T47D (cell line): ENCODE measurements around the gene SYTL1.

ENCODE experiments used
- DNase-seq, 2 experiments: peaks; one replicate each; pipeline versions ENCODE4 v3.0.0 to v3.0.0-alpha.2; 2011 to 2012; ENCODE audit warnings: low read depth in 1 of 2, low spot score in 1 of 2
- JUND ChIP-seq: IDR thresholded peaks from 2 replicates; pipeline ENCODE4 v1.6.1; 2012; ENCODE audit warnings: low read depth
- in situ Hi-C: cut with HindIII; loops from 2 replicates; pipeline ENCODE4 v1.10.0; 2016; ENCODE audit warnings: low sequenced_read_pairs, low pct_unique_long_range_greater_than_20kb

Gene SYTL1, protein sequence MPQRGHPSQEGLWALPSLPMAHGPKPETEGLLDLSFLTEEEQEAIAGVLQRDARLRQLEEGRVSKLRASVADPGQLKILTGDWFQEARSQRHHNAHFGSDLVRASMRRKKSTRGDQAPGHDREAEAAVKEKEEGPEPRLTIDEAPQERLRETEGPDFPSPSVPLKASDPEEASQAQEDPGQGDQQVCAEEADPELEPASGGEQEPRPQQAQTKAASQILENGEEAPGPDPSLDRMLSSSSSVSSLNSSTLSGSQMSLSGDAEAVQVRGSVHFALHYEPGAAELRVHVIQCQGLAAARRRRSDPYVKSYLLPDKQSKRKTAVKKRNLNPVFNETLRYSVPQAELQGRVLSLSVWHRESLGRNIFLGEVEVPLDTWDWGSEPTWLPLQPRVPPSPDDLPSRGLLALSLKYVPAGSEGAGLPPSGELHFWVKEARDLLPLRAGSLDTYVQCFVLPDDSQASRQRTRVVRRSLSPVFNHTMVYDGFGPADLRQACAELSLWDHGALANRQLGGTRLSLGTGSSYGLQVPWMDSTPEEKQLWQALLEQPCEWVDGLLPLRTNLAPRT

DNA sequence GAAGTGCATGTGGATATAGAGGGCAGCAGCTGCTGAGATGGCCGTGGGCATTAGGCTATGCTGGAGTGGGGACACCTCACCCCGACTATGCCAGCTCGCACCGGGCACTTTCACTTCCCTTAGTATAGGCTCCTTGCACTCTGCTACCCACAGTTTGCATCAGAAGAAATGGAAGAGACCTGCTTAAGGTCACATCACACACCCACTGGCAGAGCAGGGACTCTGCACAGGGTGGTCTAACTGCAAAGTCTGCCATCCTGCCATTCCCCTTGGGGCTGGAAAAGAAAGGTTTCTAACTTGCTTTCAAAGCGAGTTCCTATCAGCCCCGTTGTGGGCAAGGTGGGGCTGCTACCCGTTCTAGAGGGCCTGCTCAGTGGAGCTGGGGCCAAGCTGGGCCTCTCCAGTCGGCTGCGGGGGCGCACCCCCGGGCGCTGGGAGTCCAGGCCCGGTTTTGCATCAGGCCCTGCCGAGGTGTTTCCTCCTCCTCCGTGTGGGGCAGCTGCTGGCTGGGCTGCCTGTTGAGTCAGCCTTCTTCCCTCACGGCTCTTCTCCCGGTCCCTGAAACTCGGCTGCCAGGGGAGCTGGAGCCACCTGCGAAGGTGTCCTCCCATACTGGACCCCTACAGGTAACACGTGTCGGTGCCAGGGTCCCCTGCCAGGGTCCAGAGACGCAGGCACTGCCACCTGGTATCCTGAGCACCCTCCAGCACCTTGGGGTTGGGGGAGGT lies at the start of gene SYTL1:
Gene SYTL1, plus strand, starts transcription at position 498 of the 728 bp plus-strand sequence. CDS start 3,313 bp downstream, outside the sequence.
- peak; percentile 77 to 81 for DNase-seq
- 0 out of 2 replicates have a peak, but pooled peaks have one; percentile 6 for TF ChIP-seq JUND
- in situ Hi-C loops: no loop called here

DNA sequence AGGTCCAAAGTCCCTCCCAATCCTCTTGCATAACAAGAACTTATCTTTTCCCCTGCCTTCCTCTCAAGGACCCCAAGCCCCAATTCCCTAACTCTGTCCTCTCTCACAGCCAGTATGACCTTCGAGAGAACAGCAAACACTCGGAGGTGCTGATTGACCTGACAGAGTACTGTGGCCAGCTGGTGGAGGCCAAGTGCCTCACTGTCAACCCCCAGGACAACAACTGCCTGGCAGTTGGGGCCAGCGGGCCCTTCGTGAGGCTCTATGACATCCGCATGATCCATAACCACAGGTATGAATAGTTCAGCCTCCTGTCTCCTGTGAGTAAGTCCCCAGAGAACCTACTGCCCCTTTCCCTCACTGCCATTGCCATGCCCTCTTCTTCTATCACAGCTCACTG lies 49.7 kb upstream of the SYTL1 start:
- in situ Hi-C loops: no loop called here
- no peak for DNase-seq
- no peak for TF ChIP-seq JUND

DNA sequence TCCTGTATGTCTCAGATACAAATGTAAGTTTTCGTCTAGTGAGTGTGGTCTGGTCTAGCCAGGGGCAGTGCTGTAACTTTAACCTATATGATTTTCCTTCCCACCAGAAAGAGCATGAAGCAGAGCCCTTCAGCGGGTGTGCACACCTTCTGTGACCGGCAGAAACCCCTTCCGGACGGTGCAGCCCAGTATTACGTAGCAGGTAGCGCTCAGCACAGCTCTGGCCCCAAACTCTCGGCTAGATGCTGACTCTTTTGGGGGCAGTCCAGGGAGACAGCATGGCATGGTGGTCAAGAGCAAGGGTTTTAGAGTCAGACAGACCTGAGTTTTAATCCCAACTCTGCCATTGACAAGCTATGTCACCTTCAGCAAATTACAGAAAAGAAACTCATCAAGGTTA lies 47.9 kb upstream of the SYTL1 start:
- in situ Hi-C loops: no loop called here
- no peak for DNase-seq
- TF ChIP-seq JUND: no peak

DNA sequence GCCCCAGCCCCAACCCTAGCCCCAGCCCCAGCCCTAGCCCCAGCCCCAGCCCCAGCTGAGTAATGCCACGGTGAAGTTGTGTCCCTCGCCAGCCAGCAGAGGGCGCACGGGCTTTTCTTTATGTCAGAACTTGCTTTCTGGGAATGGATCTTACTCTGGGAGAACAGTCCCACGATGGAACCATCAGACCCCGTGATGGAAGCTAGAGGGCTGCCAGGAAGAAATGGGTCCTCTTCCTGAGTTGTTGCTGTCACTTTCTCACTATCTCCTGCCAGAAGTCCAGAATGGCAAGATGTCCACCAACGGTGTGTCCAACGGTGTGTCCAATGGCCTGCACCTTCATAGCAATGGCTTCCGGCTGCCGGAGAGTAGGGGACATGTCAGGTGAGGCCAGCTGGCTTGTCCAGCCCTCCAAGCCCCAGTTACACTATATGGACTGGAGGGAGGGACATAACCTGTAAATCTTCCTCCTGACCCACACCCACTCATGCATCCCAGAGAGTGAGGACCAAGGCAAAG lies 45.0 kb upstream of the SYTL1 start:
- in situ Hi-C loops: no loop called here
- no peak for TF ChIP-seq JUND
- peak; percentile 54 to 58 for DNase-seq

DNA sequence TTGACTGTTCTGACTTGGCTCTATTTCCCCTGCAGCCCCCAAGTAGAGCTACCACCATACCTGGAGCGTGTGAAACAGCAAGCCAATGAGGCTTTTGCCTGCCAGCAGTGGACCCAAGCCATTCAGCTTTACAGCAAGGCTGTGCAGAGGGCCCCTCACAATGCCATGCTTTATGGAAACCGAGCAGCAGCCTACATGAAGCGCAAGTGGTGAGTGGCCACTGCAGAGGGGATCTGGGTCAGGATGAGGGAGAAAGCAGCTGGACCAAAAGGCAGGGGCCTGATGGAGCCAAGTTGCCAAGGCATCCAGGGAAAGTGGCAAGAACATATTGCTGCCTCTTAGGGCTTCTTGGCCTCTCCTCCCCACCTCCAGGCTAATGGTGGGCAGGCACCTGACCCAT lies 43.9 kb upstream of the SYTL1 start:
- no peak for DNase-seq
- in situ Hi-C loops: no loop called here
- TF ChIP-seq JUND: no peak

DNA sequence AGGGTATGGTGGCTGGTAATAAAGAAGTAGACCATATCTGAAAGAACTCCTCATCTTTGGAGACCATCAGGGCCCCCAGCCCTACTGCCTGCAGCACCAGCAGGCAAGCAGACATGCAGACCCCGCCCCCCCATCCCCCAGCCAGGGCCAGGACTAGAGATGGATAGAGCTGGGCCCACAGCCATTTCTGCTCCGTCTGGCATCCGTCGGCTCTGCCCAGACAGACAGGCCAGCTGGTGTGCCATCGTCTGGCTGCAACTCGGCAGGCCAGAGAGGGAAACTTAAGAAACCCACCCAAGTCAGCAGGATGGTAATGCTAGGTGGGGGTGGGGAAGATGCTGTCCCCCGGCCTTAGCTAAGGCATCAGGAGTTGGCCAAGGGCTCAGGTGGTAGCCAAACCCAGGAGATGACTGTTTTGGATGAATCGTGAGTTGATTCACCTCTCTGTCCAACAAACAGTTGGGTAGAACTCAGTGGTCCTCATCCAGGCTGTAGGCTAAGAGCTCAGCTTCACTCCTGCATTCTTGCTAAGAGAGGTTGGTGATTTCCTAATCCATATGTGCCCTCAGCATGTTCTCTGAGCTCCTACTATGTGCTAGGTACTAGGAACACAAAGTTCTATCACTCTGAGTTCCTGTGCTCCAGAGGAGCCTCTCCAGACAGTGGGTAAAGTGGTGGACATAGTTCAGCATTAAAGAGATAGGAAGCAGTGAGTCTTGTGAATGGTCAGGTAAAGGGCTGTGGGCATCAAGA lies 43.0 kb upstream of the SYTL1 start:
- no peak for DNase-seq
- in situ Hi-C loops: no loop called here
- no peak for TF ChIP-seq JUND

DNA sequence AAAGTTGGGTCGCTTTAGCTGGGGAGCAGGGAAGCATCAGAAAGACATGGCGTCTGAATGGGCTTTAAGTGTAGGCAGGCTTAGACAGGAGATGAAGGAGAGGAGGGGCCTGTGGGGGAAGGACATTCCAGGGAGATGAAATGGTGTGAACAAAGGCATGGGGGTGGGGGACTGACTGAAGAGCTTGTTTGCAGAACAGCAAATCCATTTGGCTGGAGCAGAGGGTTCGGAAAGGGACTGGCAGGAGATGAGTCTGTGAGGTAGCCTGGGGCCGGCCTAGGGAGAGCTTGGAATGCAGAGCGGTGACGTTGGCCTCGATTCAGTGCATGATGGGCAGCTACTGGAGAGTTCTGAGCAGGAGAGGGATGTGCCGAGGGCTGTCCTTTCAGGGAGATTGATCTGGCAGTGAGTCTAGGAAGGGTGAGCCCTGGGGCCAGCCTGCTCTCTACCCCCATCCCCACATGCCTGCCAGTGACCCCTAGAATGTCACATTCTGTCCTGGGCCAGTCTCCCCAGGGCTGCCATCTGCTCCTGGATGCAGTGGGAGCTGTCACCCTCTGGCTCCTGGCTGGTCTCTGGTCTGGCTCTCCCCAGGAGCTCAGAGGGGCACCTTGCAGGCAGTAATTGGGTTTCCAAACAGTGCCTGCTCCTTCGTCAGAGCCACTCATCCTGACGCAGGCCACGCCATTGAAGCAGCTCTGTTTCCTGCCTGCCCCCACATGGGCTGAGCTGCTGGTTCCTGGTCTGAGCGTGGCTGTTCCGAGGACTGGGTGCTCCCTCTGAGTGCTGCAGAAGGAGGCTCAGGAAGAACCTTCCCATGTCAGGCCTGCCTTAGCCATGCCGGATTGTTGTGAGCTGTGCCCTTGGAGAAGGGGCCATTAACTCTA lies 42.2 kb upstream of the SYTL1 start:
- DNase-seq: peak; percentile 69 to 93
- in situ Hi-C loops: no loop called here
- TF ChIP-seq JUND: no peak

DNA sequence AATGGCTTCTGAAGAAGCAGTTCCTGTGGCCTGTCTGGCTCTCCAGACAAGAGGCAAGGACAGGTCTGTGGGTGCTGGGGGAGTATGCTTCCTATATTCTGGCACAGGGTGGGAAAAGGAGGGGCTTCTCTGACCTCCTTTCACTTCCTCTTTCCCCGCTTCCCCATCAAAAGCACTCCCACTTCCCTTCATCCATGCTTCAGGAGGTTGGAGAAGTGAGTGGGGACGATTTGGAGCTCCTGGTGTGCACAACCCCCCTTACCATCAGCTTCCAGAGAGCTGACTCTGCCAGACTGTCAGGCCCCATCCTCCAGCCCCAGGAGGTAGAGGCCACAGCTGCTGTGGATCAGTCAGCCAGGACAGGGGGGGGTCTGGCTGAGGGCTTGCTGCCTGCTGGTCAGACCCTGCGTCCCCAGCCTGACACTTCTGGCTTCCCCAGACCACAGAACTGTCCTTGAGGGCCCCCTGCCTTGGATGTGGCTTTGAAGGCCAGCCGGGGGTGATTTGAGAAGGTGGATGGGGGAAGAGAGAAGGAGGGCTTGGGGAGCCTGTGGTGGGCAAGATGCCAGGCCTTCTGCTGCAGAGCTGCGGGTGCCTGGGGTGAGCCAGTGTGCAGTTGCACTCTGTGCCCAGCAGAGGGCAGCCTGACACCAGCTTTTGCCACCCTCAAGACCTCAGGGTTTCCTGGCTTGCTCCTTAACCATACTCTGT lies 41.3 kb upstream of the SYTL1 start:
- DNase-seq: peak; percentile 73 to 85
- no peak for TF ChIP-seq JUND
- in situ Hi-C loops: no loop called here

DNA sequence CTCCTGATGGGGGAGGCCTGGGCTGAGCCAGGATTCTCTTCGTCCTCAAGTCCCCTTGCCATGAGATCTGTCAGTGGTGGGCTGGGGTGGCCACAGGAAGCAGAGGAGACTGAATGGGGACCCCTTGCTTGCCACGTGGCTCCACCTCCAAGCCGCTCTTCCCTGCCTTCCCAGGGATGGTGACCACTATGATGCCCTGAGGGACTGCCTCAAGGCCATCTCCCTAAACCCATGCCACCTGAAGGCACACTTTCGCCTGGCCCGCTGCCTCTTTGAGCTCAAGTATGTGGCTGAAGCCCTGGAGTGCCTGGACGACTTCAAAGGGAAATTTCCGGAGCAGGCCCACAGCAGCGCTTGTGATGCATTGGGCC lies 40.8 kb upstream of the SYTL1 start:
- in situ Hi-C loops: no loop called here
- TF ChIP-seq JUND: no peak
- no peak for DNase-seq

DNA sequence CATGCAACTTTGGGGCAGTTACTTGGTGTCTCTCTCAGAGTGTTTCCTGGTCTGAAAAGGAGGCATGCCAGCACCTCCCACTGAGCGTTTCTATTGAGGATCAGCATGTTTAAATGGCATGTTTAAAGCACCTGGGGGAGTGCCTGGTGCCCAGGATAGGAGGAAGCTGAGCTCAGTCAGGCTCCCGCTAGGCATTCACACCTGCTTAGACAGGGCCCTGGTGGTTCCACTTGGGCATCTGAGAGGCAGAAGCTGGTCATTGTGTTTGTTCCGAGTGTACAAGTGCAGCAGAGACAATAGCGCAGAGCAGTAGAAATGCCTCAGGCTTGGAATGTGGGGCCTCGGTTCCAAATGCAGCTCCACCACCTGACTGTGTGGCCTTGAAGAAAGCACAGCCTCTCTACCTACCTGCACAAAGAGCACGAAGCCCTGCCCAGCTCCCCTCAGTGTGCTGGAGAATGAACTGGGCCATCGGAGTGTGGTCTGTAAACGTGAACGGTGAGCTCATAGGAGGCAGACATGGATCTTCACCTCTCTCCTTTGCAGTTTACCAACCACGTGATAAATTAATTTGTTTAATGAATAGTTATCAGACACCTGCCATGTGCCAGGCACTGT lies 40.1 kb upstream of the SYTL1 start:
- no peak for DNase-seq
- TF ChIP-seq JUND: no peak
- in situ Hi-C loops: no loop called here
